CMK (cell line): ENCODE measurements around the gene MRAP2.

ENCODE experiments used
- DNase-seq: peaks from one replicate; pipeline ENCODE4 v3.0.0-alpha.2; 2010; ENCODE audit warnings: low read depth

MRAP2 gene

GRCh38 chr6:84033523-84034451 lies at the start of gene MRAP2:
Gene MRAP2, plus strand, starts transcription at chr6:84033772. Its CDS starts 21,547 bp downstream, at chr6:84055319.
- no peak for DNase-seq

- DNase-seq, result no peak
These were observed 49.2 kb upstream of the MRAP2 start for GRCh38 chr6:83984411-83984810.

DNA sequence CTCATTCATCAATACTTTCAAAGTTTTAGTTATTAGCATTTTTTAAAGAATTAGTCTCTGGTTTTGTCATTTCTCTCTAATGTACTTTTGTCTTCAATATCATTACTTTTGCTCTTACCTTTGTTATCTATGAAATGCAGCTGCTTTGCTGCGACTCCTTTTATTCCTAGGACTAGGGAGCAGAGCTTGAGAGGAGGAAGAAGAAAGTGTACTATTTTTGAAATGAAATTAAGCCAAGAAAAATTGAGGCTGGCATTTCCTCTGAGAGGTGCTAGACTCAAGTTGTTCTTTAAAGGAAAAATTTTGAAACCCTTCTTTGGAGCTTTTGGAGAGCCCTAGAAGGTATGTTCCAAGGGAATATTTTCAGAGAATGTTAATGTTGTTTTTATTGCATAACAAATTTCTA lies 48.3 kb upstream of the MRAP2 start:
- DNase-seq, result no peak

DNA sequence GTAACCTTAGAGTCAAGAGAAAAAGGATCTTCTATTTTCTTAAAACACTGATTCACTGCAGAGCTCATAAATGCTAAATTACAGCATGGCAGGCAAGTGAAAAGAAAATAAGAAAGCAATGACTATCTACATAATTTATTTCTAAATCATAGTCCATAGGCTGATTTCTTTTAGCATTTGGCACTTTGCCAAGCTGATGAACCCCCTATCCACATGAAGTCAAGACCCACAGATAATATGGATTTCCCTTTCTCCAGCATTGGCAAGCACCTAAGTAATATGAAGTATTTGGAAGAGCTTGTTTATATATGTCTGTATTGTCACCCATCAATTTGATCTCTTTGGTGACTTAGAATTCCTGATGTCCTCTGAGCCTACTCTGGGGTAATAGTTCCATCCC lies 47.9 kb upstream of the MRAP2 start:
- DNase-seq, result no peak

- no peak for DNase-seq
These were observed 35.5 kb upstream of the MRAP2 start for GRCh38 chr6:83998021-83998584.

DNA sequence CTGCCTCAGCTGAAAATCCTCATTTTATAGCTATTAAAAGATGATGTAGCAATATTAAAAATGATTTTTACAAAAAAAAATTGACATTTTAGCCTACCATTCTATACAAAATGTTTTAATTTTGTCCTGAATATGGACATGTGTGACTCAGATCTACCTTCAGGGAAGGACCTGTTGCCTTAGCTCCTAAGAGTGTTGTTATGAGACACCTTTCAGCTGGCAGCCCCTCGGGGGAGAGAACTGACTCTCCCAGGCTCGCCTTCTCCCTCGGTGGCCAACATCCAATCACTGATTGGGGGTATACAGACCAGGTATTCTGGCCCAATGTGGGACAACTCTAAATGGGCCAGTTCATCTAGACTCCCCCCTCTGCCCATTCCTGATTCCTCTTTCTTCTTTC lies 32.5 kb upstream of the MRAP2 start:
- DNase-seq, result no peak

DNA sequence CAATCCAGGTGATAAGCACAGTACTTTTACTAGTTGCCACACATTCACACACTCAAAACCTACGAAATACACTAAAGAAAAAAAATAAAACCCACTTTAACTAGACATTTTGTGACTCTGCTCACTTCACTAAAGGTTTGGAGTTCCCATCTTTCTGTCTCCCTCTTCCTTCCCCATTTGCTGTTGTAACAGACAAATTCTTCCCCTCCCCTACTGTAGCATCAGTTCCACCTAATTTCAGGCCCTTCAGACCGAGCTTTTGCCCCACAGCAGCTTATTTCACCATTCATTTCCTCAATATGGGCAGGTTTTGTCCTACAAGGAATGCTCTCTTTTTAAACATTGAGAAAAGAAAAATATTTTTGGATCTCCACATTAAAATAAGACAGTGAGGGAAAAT lies 31.3 kb upstream of the MRAP2 start:
- no peak for DNase-seq

DNA sequence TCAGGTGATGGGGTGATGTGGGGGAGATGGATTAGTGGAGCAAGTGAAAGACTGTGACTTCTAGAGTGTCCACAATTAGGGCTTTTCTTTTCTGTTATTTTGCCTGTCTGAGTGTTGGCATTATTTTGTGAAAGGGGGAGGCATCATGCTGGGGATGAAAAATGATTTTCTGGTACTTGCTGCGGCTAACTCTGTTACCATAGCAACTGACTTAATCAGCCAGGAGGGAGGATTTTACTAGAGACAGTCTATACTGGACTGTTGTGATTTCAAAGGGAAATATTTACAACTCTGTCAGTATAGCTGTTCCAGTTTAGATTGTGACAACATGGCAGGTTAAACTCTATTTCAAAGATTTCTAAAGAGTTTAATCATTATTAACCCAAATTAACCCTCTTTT lies 30.4 kb upstream of the MRAP2 start:
- no peak for DNase-seq

DNA sequence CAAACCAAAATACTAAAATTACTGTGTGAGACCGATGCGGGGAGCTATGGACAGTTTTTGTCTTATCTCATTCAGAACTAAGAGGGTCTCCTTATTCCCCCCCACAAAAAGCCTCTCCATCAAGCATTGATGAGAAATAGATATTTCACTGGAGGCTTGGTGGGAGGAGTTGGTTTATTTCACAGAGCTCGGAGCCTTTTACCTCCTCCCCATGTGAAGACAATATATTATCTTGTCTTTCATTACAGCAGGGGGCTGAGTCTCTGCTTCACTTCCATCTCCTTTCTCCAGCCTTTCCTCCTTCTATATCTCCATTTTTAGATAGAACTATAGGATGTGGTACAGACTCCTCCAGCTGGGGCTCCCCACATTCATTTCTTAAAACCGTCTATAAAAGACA lies 29.9 kb upstream of the MRAP2 start:
- DNase-seq, result no peak

GRCh38 chr6:84007871-84008270 lies 25.7 kb upstream of the MRAP2 start:
- DNase-seq, result no peak

- no peak for DNase-seq
These were observed 20.2 kb upstream of the MRAP2 start for GRCh38 chr6:84013354-84013753.

DNA sequence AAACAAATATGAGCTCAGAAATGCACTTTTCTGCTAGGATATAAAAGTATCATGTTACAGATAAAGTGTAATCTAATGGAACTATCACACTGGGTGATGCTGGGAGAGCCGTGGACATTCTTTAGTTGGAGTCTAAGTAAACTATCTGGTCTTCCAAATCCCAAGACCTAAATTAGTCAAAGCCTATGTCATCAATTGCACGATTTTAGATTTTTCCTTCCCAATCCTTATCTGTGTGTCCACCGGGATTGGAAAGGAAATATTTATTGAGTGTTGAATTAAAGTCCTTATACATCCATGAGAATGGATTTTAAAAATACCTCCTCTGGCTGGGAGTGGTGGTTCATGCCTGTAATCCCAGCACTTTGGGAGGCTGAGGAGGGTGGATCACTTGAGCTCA lies 19.6 kb upstream of the MRAP2 start:
- DNase-seq, result no peak

DNA sequence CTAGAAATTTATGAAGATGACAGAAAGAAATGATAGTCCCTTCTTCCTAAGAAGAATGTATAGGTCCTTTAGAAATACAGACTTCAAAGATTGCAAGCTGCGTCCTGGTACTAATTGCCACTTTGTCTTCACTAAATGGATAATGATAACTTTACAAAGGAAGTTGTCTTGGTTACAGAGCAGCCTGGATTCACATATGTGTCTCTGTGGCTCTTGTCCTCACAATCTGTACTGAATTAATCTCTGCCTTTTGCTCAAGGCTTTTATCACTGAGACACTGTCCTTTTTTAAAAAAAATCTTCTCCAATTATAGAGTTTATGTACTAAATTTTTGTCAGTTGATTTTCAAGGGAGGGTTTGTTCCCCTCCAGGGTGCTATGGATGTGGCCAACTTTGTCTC lies 17.5 kb upstream of the MRAP2 start:
- DNase-seq, result no peak

GRCh38 chr6:84017709-84018452 lies 15.7 kb upstream of the MRAP2 start:
- DNase-seq, result no peak

GRCh38 chr6:84018453-84019061 lies 15.0 kb upstream of the MRAP2 start:
- no peak for DNase-seq

DNA sequence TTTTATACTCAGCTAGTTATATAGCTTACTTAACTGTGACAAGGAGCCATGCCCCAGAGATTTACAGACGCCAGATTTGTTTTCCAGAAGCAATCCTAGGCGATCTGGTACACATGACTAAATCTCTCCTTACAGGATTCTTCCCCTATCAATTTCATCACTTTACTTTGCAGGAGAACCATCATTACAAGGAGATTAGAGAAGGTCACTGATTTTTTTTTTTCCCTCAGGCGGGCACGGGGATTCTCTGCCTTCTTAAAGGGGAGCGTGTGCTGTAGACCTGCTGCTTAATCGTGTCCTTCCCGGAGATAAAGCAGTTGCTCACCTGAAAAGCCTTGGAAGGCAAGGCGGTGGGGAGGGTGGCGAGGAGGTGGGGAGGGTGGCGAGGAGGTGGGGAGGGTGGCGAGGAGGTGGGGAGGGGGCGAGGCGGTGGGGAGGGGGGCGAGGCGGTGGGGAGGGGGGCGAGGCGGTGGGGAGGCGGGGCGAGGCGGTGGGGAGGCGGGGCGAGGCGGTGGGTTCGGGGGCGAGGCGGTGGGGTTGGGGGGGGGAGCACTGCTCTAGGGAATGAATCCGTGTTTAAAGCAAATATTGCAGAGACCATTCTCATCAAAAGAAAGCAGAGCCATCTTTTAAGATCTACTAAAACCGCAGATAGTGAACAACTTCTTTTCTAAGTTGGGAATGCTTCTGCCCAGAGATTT lies 14.3 kb upstream of the MRAP2 start:
- DNase-seq, result no peak

GRCh38 chr6:84019842-84020211 lies 13.7 kb upstream of the MRAP2 start:
- DNase-seq, result no peak

DNA sequence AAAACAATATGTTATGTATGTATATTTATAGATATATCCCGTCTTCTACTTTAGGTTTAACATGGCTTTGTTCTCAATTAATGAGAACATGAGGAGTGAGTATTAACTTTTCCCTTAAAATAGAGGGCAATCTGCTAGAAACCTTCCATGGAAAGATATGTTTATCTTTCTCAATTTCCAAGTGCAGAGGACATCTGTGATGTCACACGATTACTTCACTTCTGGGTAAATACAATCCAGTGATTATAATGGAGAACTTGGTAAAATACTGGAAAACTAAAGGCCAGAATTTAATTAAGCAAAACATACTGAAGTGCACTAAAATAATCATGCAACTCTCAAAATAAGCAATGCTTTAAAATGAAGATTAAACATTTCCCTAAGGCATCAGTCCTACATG lies 11.9 kb upstream of the MRAP2 start:
- no peak for DNase-seq

- DNase-seq, result no peak
These were observed 6.8 kb upstream of the MRAP2 start for GRCh38 chr6:84026721-84027164.

DNA sequence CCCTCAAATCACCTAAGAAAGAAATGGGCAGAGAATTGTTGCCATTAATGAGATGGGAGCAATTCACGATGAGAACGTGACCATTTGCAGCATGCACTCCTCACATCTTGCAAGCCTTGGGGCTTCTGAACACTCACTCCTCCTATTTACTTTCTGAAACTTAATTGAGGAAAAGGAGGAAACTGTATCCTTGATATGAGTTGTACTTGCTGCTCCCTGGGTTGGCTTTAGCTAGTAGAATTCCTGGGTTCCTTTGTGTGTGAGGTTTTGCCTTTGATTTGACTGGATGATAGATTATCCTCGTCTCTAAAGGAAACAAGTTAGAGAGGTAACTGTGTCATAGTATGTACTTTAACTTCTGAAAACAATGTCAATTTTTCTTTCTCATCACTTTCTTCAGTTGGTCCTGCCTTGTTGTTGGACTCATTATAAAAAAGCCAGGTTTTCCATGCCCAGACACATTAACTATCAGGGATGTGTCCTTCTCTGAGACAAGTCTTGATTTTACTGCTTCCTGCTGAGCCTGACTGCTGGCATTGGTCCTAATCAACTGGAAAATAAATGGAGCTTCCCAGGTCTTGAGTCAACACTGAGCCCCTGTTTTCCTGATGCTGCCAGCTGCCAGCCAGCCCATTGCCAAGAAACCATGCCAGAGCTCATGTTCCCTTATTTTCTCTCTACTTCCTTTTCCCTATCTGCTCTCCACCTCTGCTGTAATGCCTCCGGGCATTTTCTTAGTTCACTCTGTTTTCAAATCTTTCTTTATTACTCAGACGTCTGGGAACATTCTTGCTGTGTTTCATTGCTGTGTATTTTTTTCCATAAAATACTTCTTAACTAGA lies 6.0 kb upstream of the MRAP2 start:
- no peak for DNase-seq

DNA sequence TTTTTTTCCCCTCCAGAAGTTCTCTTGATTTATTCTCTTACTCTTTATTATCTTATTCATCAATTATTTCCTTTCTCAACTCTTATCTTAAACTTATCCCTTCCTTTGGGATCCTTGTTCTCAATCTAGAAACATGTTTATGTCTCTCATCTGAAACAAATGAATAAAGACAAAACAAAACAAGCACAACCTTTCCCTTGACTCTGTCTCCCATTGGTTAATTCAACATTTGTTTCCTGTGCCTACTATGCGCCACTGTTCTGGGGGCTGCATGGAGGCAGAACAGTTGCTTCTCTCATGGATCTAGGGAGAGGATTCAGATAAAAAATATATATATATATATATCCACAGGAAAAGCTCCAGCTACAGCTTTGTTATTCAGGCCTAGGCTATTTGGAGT lies 5.2 kb upstream of the MRAP2 start:
- no peak for DNase-seq
